ENCODE measurements around the gene GPR55. TPM values are rescaled to one million over a fixed set of nuclear protein-coding genes. Genes with fewer than 3 reads are reported as not detected.

GPR55 gene
- total RNA-seq: not detected in 2 replicates

GRCh38 chr2:230924470-230925341 lies at the start of gene GPR55:
GPR55 (minus strand) TSS chr2:230925242; CDS start chr2:230910962, 14,280 bp downstream.

GRCh38 chr2:230864605-230865306 lies 60.3 kb downstream of the GPR55 start, which contains the start of gene ITM2C:
ITM2C (plus strand) TSS chr2:230864942; CDS start chr2:230865026, 84 bp downstream.

Other genes with a start within 250 kb of the GPR55 start
- 28.2 and 51.4 TPM in 2 replicates for gene CAB39, start 212.4 kb downstream of the GPR55 start, total RNA-seq
- 151 and 170 TPM in 2 replicates for gene ITM2C, start 60.3 kb downstream of the GPR55 start, total RNA-seq
- gene SPATA3, start 70.9 kb upstream of the GPR55 start, total RNA-seq: not detected in 2 replicates
- gene C2orf72, start 112.3 kb upstream of the GPR55 start, total RNA-seq: 2.1 and 3.2 TPM in 2 replicates
- gene PSMD1, start 131.6 kb upstream of the GPR55 start, total RNA-seq: 63.0 and 73.4 TPM in 2 replicates
- gene HTR2B, start 199.8 kb upstream of the GPR55 start, total RNA-seq: 1.1 TPM in 2 replicates

Measured in cardiac atrium fibroblast (primary cell).